HG03175 (cell line): ENCODE measurements around the gene SPDYE2B.
"Not testable (repeated sequence)": the region's sequence is repeated elsewhere in the genome, so short reads cannot be mapped to it uniquely, and the experiment has no call there.

Experiments used
- ATAC-seq: cut with Tn5 transposase; IDR thresholded peaks from one replicate; pipeline ENCODE4 v1.9.1; 2021; ENCODE audit warnings: mild to moderate bottlenecking, moderate library complexity; ENCODE audit not compliant: unreplicated experiment

Gene SPDYE2B

DNA sequence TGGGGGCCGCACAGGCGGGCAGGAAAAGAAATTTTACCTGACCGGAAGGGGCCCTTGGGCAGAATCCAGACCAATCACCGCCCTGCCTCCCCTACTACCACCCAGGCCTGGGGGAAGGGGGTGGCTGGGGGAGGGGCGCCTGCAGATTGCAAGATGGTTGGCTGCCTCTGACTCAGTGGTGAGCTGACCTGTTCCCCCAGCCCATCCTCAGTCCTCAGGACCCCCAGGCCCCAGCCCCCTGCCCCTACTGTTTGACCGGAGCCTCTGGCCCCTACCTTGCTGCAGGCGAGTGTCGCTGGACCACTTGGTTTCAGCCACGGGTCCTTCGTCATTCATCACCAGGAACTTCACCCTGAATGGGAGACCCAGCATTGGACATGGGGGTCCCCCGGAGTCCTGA lies 11.3 kb upstream of the SPDYE2B start:
- not testable (repeated sequence) for ATAC-seq

DNA sequence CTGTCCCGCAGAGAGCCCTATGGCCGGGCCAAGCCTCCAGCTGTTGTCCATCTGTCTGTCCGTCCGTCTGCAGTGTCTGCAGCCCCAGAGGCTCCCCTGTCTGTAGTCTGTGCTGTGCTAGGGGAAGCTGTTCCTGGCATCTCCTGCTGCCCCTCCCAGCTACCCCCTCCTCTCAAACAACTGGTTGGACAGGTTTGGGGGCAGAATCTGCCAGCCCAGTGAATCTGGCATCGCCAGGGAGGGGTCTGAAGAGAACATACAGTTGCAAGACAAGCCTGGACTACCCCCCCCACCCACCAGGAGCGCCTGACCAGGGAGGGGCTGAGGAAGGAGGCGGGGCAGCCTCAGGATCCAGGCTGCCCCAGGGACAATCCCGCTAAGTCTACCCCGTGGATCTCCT lies 7.4 kb upstream of the SPDYE2B start, which contains the start of gene UPK3BL1:
TSS of gene UPK3BL1 (minus strand) at position 101 of the 400 bp plus-strand sequence. CDS start at position 51, 50 bp downstream.
- not testable (repeated sequence) for ATAC-seq

DNA sequence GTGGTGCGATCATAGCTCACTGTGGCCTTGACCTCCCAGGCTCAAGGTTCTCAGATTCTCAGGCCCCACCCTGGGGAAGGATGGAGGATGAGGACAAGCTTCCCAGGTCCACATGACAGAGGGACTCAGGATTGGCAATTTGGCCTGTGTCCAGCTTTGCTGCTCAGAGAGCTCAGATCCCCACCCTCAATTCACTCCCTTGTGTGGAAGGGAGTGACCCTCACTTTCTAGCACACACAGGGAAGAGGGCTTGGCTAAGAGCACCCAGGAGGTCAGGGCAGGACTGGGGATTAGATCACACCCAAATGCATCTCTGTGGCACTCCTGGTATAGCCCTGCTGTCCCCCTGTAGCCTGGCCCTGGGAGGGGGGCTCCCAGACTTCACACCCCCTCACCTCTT lies 6.7 kb upstream of the SPDYE2B start:
- not testable (repeated sequence) for ATAC-seq

DNA sequence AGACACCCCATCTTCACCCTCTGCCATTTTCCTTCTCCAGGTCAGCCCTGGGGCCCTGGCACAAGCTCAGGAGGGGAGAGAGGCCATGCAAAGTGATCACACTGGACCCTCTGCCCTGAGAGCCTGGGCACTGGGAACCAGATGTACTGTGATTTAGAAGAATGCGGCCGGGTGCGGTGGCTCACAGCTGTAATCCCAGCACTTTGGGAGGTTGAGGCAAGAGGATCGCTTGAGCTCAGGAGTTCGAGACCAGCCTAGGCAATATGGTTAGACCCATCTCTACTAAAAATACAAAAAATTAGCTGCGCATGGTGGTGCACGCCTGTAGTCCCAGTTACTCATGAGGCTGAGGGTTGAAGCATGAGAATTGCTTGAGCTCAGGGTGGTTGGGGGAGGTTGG lies 2.3 kb upstream of the SPDYE2B start:
- not testable (repeated sequence) for ATAC-seq

DNA sequence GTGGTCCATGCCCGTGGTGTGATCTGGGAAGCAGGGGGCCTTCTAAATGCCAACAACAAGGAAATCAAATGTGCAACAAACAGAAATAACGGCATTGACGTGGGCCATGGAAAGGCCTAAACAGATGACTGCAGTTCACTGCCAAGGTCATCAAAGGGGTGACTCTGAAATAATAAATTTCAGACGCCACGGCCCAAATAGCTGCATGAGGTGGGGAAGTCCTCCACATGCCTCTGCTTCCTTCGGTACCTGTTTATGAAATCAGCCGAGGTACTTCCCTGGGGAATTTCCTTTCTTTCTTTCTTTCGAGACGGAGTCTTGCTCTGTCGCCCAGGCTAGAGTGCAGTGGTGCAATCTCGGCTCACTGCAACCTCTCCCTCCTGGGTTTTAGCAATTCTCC lies 14.6 kb downstream of the SPDYE2B start:
- not testable (repeated sequence) for ATAC-seq

DNA sequence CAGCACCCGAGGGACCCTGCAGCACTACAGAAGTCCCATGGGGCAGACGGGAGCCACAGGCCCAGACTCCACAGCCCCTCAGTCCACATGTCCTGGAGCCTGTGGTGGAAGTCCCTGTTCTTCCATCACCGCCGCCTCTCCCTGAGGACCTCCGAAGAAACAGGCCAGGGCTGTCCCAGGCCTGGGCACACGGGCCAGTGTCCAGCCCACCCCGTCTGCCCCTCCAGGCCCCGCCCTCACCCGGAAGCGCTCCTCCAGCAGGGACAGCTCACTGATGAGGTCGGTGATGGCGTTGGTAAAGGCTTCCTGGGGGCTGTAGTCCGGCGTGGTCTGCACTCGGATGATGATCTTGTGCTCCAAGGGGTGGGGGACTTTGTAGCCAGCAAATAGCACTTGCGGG lies 16.7 kb downstream of the SPDYE2B start:
- ATAC-seq = not testable (repeated sequence)

DNA sequence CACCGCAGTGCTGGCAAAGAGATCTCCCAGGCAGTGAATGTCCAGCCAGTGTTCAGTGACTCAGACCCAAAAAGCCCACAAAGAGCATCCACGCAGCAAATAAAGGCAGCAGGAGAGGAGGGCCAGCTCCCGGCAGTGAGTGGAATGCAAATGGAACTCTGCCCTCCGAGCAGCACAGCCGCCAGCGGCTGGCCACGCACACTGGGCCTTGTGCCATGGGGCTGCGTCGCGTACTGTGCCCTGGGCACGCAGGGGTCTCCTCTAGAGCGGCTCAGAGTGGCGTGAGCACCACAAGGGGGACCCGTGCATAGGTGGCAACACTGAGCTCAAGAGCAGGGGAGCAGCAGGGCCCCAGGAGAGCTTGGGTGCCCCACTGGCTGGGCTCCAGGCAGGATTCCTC lies 17.4 kb downstream of the SPDYE2B start:
- ATAC-seq = not testable (repeated sequence)

DNA sequence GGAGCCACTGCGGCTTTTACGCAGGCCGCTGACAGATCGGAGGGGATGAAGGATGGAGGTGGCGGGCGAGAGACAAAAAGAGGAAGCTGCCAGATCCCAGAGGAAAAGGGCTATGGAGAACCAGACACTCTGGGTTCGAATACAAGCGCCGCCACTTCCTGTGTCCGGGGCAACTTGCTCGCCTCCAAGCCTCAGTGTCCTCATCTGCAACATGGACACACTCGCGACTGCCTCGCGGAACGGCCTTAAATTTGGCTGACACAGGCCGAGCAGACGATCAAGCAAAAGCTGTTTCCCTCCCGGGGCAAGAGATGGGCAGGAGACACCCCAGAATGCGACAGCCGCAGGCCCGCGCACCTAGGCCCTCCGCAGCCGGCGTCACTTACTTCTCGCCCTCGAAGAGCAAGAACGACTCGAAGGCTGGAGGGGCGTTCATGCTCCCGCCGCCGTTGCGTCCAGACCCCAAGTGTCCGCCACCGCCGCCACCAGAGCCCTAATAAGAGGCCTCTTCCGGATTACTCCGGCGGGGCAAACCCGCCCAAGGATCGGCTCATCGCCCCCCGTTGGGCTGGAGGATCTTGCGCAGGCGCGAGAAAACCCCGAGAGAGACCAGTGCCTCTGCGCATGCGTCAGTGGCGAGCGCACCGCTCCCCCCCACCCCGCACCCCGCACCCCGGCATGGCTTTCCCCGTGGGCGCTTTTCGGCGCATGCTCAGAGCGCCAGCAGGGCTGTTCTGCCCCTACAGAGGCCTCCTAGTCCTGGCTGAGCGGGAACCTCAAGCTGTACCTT lies 21.2 kb downstream of the SPDYE2B start, which contains the start of gene POLR2J2:
TSS of gene POLR2J2 (minus strand) at position 498 of the 790 bp plus-strand sequence. CDS start at position 436, 62 bp downstream.
- peak; percentile 76 for ATAC-seq

DNA sequence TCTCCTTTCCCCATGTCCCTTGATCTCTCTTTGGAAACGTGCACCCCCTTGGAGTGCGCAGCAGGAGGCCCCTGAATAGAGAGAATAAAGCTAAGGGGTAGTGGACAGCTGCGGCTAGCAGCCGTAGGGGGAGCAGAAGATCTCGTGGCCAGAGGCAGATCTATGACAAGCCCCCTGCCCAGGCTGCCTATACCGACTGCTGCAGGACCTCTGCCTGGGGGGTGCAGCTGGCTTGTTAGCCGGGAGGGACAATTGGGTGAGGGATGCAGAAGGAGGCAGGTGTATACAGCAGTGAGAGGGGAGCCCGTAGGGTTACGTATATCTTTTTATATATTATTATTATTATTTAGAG lies 21.8 kb downstream of the SPDYE2B start:
- ATAC-seq = peak; percentile 30

DNA sequence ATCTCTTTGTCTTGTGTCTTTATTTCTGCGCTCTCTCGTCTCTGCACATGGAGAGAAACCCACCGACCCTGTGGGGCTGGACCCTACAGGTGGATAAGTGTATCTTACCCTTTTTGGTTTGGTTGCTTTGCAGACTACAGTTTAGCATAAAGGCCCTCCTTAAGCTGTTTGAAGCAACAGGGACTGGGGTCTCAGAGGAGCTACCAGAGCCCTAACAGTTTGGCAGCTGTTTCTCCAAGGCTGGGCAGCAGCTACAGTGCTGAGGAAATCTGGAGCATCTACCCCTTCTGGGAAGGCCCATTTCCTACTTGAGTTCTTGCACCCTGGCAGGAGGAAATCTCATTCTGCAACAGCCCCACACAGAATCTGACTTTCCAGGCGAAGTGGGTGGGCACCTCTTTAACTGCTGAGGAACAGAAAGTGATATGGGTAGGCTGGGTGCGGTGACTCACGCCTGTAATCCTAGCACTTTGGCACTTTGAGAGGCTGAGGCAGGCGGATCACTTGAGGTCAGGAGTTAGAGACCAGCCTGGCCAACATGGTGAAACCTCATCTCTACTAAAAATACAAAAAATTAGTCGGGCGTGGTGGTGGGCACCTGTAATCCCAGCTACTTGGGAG lies 23.4 kb downstream of the SPDYE2B start:
- ATAC-seq = not testable (repeated sequence)

DNA sequence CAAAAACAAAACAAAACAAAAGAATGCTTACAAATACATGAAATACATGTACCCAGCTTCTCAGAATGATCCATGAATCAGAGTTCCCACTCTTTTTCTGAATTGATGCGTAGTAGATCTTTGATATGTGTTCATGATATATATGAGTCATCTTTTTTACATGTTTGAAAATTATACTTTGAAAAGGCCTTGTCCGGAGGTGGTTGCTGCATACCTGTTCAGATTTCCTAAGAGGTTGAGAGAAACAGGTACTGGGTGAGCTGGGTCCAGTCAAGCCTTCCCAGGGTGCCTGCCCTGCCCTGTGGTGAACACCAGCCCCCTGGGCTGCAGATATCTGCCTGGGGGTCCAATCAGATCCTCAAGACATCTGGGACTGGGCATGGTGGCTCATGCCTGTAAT lies 25.4 kb downstream of the SPDYE2B start:
- ATAC-seq = not testable (repeated sequence)

DNA sequence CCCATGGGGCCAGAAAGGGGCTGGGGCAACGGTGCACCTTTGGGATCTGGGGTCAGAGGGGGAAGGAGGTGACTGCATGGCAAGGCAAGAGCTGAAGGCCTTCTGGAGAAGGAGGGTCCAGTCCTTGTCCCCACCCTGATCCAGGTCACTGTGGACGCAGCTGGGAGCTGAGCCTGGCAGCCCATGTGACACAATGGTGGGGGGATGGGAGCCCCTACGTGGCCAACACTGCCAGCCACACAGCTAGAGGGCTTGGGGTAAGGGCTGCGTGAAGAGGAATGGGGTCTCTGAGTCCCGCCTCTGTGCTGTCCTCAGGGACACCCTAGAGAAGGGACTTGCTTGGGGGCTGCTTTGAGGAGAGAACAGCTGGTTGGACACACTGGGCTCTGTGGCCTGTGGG lies 30.7 kb downstream of the SPDYE2B start:
- not testable (repeated sequence) for ATAC-seq

DNA sequence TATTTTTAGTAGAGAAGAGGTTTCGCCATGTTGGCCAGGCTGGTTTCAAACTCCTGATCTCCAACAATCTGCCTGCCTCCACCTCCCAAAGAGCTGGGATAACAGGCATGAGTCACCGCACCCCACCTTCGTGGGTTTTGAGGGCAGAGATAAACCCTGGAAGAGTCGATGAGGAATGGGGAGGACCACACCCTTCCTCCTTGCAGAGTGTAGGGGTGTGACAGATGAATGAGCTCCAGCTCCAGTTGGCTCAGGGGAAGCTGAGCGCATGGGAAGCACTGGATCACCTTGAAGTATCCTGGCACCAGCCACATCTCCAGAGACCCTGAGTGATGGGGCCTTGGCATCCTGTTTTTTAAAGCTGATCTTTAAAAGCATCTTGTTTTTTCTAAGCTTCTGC lies 32.4 kb downstream of the SPDYE2B start:
- ATAC-seq = not testable (repeated sequence)

DNA sequence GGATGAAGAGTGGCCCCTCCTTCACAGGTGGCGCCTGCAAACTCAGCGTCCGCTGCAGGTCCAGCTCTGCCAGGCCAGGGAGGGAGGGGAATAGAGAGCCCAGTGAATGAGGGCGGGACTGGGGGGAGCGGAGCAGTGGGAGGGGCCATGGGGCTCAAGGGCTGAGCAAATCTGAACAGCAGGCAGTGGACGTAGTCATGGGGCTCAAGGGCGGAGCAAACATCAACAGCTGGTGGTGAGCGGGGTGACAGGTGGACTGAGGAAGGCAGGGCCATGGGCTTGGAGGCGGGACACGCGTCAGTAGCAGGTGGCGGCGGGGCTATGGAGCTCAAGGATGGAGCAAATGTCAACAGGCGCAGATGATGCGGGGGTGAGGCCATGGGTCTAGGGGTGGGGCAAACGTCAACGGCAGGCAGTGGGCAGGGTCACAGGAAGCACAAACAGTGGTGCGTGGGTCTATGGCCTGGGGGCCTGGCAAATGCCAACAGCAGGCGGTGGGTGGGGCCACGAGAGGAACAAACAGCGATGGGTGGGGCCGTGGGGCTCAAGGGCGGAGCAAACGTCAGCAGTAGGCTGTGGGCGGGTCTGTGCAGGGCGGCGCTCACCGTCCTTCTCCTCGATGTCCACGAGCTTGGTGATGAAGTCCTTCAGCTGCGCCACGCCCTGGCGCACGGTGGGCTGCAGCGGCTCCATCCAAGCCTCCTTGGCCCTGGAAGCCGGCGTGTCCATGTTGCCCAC lies 38.3 kb downstream of the SPDYE2B start:
- peak; percentile 78 for ATAC-seq

DNA sequence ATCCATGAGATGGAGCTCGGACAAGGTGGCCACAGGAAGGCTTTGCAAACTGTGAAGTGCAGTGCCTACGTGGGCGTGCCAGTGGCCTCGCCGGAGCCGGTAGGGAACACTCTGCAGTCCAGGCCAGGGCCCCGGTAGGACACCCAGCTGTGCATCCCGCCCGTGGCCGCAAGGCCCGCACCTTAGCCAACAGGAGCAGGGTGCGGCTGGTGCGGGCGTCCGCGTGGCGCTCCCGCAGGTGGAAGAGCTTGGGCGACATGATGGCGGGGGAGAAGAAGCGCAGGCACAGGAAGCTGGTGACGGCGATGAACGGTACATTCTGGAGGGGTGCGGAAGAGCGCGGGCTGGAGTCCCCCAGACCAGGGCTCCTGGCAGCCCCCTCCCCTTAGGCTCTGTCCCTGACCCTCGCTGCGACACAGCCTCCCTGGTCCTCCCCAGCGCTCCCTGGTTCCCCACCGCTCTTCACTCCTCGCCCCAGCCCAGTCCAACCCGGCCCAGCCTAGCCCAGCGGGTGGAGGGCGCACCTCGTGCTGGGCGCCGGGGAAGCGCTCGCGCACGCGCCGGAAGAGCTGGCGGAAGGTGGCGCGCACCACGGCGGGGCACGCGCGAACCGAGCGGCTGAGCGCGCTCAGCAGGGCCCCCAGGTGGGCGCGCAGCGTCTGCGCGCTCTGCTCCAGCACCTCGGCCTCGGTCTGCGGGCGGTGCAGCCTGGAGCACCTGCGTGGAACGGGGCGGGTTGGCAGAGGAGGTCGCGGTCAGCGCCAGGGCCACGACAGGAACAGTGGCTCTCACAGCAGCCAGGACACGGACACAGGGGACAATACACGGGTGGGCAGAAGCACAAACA lies 39.5 kb downstream of the SPDYE2B start:
- ATAC-seq = peak; percentile 66

DNA sequence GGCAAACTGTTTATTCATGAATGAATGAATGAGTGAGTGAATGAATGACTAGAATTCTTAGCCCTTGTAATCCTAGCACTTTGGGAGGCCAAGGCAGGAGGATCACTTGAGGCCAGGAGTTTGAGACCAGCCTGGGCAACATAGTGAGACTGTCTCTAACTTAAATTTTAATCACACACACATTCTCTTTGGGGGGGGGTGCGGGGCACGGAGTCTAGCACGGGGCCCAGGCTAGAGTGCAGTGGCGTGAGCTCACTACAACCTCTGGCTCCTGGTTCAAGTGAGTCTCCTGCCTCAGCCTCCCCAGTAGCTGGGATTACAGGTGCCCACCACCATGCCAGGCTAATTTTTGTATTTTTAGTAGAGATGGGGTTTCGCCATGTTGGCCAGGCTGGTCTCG lies 40.5 kb downstream of the SPDYE2B start:
- not testable (repeated sequence) for ATAC-seq

DNA sequence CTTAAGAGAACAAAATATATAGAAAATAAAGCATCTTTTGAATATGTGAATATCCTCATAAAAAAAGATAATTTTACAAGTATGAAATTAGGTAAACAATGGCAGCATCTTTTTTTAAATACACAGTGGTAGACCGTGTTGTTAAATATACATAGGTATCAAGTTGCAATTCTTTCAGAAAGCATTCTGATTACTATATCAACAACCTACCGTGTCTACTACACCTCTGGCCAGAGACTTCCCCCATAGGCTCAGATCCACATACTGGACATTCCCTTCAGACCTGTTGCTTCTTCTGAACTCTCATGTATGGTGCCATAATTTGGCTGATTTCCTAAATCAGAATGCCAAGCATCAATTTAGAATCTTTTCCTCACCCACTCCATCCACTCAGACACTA lies 43.9 kb downstream of the SPDYE2B start:
- ATAC-seq = not testable (repeated sequence)

DNA sequence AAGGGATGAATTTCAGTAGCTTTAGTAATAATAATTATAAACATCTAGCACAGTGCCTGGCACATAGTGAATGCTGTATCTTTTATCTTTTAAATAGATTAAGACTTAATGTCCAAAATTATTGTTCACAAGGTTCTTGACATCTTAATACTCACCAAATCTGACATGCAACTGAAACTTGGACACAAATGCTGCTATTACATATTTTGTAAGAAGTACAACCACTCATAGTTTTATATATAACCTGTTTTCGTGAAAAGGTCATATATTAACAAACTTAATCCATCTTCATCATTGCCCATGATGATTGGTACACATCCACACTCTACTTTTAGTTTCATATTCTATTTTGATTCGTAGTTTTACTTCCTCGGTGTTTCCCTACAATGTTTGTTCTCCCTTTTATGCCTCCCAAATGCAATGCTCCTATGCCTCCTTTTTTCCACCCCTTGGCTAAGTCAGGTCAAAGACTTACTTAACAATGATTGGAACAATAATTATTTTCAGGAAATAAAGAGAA lies 45.0 kb downstream of the SPDYE2B start:
- ATAC-seq = peak; percentile 68

DNA sequence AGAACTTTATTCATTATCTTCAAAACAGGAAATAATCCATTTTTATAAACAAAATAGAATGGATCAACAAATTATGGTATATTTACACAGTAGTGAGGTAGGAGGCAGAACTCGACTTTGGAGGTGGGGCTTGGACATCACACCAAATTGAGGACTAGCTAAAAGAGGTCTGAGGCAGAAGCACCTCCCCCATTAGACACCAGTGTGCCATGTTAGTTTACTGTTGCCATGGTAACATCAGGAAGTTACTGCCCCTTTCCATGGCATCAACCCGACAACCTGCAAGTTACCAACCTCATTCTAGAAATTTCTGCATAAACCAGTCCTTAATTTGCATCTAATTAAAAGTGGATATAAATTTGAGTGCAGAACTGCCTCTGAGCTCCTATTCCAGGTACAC lies 45.9 kb downstream of the SPDYE2B start:
- ATAC-seq = not testable (repeated sequence)
